KMS-11 (cell line): Measurements from ENCODE around the gene GALNT10.

Experiments used
- H2AFZ ChIP-seq: fragments of 200-600 bp; sonication (generic); 2 replicates; pipeline ENCODE4 v1.6.1; 2016; ENCODE audit warnings: antibody characterized with exemption, mixed run types, low read depth
- H3K27ac ChIP-seq: fragments of 200-600 bp; sonication (generic); 2 replicates; pipeline ENCODE4 v1.6.1; 2016; ENCODE audit warnings: mild to moderate bottlenecking, mixed run types
- H3K27me3 ChIP-seq: fragments of 200-600 bp; sonication (generic); 2 replicates; pipeline ENCODE4 v1.6.1; 2017; ENCODE audit warnings: mild to moderate bottlenecking, low read depth, mixed run types, moderate library complexity; ENCODE audit not compliant: insufficient read depth
- H3K36me3 ChIP-seq: fragments of 200-600 bp; sonication (generic); 2 replicates; pipeline ENCODE4 v1.6.1; 2017; ENCODE audit warnings: mild to moderate bottlenecking, mixed run types; ENCODE audit not compliant: insufficient read depth
- H3K4me1 ChIP-seq: fragments of 200-600 bp; sonication (generic); 2 replicates; pipeline ENCODE4 v1.6.1; 2016; ENCODE audit warnings: mild to moderate bottlenecking, low read depth, mixed run types; ENCODE audit not compliant: poor library complexity, severe bottlenecking
- H3K4me2 ChIP-seq: fragments of 200-600 bp; sonication (generic); 2 replicates; pipeline ENCODE4 v1.7.0; 2016; ENCODE audit warnings: mild to moderate bottlenecking, mixed run types
- H3K4me3 ChIP-seq: fragments of 200-600 bp; sonication (generic); IDR thresholded peaks from 2 replicates; pipeline ENCODE4 v1.6.1; 2017; ENCODE audit warnings: low read depth, low read length, mixed read lengths; ENCODE audit not compliant: insufficient read depth
- H3K79me2 ChIP-seq: fragments of 200-600 bp; sonication (generic); 2 replicates; pipeline ENCODE4 v1.6.1; 2016; ENCODE audit warnings: low read depth, mixed run types; ENCODE audit not compliant: insufficient read depth
- H3K9ac ChIP-seq: fragments of 200-600 bp; sonication (generic); 2 replicates; pipeline ENCODE4 v1.6.1; 2016; ENCODE audit warnings: mild to moderate bottlenecking, mixed run types
- H4K20me1 ChIP-seq: fragments of 200-600 bp; sonication (generic); 2 replicates; pipeline ENCODE4 v1.6.1; 2016; ENCODE audit warnings: mild to moderate bottlenecking, mixed run types; ENCODE audit not compliant: insufficient read depth
- TF ChIP-seq, protein P1 (sequence below): fragments of 200-600 bp; sonication (generic); conservative IDR thresholded peaks from 2 replicates; pipeline ENCODE4 v1.6.1; 2017; ENCODE audit warnings: low read depth, mild to moderate bottlenecking, antibody characterized with exemption, low read length, moderate library complexity, mixed read lengths

The GALNT10 gene

DNA sequence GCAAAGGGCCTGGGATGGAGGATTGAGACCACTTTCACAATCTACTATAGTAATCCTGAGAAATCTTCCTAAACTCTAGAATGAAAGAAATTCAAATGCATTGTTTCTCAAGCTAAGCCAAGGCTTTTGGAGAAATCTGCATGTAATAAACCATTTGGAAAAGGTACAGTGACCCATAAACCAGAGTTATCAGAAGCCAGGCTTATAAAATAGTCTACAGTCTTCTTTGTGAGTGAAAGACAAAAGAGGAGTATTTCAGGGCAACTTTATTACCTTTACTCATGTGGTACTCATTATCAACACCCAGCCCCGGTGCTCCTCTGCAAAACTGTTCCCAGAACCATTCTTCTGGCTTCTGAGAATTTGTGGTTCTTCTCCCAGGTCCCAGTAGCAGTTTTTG, 87.0 kb downstream of the GALNT10 start:
- Histone ChIP-seq H2AFZ (no peak overlapping the region), H3K9ac (no peak overlapping the region), H3K4me3 (no peak overlapping the region), H3K79me2 (no peaks in the 10 kb centered on the region), H3K36me3 (no peaks in the 10 kb centered on the region), H3K4me1 (peaks cover 73% of the 10 kb centered on the region), H3K27ac (no peak overlapping the region), H3K4me2 (peak overlapping the region; percentile 34; the same call in 1 of the 2 replicates), H4K20me1 (no peaks in the 10 kb centered on the region), H3K27me3 (no peaks in the 10 kb centered on the region)
- TF ChIP-seq, protein P1, sequence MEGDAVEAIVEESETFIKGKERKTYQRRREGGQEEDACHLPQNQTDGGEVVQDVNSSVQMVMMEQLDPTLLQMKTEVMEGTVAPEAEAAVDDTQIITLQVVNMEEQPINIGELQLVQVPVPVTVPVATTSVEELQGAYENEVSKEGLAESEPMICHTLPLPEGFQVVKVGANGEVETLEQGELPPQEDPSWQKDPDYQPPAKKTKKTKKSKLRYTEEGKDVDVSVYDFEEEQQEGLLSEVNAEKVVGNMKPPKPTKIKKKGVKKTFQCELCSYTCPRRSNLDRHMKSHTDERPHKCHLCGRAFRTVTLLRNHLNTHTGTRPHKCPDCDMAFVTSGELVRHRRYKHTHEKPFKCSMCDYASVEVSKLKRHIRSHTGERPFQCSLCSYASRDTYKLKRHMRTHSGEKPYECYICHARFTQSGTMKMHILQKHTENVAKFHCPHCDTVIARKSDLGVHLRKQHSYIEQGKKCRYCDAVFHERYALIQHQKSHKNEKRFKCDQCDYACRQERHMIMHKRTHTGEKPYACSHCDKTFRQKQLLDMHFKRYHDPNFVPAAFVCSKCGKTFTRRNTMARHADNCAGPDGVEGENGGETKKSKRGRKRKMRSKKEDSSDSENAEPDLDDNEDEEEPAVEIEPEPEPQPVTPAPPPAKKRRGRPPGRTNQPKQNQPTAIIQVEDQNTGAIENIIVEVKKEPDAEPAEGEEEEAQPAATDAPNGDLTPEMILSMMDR = no peak

DNA sequence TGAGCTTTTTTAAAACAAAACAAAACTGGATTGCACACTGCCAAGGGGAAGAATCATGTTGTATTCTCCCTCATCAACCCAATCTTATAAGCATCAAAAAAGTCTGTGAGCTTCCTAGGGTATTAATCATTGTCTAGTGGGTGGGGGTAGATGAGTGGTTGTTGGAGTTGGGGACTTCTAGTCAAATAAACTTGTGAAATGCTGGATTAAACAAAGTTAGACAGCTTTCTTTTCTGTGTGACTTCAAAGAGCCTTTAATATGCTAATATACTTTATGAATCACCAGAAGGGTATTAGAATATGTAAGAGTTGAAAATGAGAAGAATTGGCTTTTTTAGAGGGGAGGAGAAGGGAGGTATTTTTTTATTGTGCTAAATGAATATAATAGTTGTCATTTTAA, 87.7 kb downstream of the GALNT10 start:
- TF ChIP-seq, protein P1 = no peak
- H3K27me3 ChIP-seq = no peaks in the 10 kb centered on the region
- H3K9ac ChIP-seq = no peak overlapping the region
- H3K79me2 ChIP-seq = no peaks in the 10 kb centered on the region
- peaks cover 66% of the 10 kb centered on the region for H3K4me1 ChIP-seq
- no peak overlapping the region for H3K4me3 ChIP-seq
- H2AFZ ChIP-seq = no peak overlapping the region
- H3K4me2 ChIP-seq = peak overlapping the region; percentile 34; the same call in 1 of the 2 replicates
- H4K20me1 ChIP-seq = no peaks in the 10 kb centered on the region
- no peaks in the 10 kb centered on the region for H3K36me3 ChIP-seq
- no peak overlapping the region for H3K27ac ChIP-seq

DNA sequence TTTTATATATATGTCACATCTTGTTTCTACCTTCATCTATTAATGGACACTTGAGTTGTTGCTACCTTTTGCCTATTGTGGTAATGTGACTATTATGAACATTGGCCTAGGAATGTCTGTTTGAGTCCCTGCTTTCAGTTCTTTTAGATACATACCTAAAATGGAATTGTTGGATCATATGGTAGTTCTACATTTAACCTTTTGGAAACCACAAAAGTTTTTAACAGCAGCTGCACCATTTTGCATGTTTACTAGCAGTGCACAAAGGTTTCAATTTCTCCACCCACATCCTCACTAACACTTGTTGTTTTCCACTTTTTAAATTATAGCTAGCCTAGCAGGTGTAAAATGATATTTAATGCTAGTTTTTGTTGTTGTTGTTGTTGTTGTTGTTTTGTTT, 88.4 kb downstream of the GALNT10 start:
- Histone ChIP-seq H3K36me3 (no peaks in the 10 kb centered on the region), H3K79me2 (no peaks in the 10 kb centered on the region), H3K4me2 (no peak overlapping the region), H2AFZ (no peak overlapping the region), H3K4me1 (peaks cover 59% of the 10 kb centered on the region), H4K20me1 (no peaks in the 10 kb centered on the region), H3K27me3 (no peaks in the 10 kb centered on the region), H3K9ac (no peak overlapping the region), H3K27ac (no peak overlapping the region), H3K4me3 (no peak overlapping the region)
- TF ChIP-seq, protein P1 = no peak

DNA sequence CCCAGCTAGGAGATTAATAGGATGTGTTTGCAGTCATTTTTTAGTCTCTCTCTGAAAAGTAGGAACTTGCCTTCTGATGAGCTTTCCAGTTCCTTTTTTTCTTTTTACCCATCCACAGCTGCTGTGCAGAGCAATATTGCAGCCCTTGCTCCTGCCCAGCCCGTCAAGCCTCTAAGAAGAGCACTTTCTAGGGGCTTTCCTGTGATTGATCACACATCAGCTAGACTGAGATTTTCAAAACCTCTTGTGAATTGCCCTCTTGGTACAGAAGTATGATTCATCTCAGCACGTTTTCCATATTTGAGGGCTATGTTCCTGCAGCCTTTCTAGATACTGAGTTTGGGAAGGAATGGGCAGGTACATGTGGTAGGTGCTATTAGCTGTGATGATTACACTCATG, 93.9 kb downstream of the GALNT10 start:
- Histone ChIP-seq H3K9ac (no peak overlapping the region), H3K4me1 (peaks cover 4% of the 10 kb centered on the region), H3K36me3 (no peaks in the 10 kb centered on the region), H3K4me2 (no peak overlapping the region), H2AFZ (no peak overlapping the region), H3K27ac (no peak overlapping the region), H3K4me3 (no peak overlapping the region), H4K20me1 (no peaks in the 10 kb centered on the region), H3K79me2 (no peaks in the 10 kb centered on the region), H3K27me3 (no peaks in the 10 kb centered on the region)
- TF ChIP-seq, protein P1 = no peak
